NCI-H1436 (cell line): ENCODE results near the gene LCA5.
"Not testable (repeated sequence)": the region's sequence is repeated elsewhere in the genome, so short reads cannot be mapped to it uniquely, and the experiment has no call there.

Source experiments
- DNase-seq: peaks from one replicate; lab custom pipeline; 2025; lab: John Stamatoyannopoulos, UW

Gene LCA5

GRCh38 chr6:79538106-79538971 lies 1.1 kb upstream of the LCA5 start:
- no peak for DNase-seq

DNA sequence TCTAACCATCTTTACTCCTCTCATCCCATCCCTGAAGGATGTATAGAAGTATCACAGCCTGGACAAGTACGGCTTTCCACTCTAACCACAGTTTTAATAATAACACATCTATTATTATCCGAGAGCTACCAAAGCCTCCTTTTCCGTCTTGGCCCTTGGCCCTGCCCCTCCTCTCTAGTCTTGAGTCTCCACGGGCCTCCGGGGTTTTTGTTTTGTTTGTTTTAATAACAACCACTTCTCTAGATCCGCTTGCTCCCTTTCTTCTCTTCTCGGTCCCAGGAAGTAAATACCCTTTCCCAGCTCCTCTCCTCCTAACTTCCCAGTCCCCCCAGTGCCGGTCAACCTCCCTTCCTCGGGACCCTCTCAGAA lies 661 bp downstream of the LCA5 start:
- no peak for DNase-seq

DNA sequence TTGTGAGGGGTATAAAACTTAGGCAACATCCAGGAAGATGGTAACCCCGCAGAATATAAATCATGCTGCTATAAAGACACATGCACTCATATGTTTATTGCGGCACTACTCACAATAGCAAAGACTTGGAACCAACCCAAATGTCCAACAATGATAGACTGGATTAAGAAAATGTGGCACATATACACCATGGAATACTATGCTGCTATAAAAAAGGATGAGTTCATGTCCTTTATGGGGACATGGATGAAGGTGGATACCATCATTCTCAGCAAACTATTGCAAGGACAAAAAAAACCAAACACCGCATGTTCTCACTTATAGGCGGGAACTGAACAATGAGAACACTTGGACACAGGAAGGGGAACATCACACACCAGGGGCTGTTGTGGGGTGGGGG lies 7.7 kb downstream of the LCA5 start:
- not testable (repeated sequence) for DNase-seq

- no peak for DNase-seq
Measured at GRCh38 chr6:79526897-79527296, 10.3 kb downstream of the LCA5 start.

- no peak for DNase-seq
Measured at GRCh38 chr6:79525272-79526100, 11.7 kb downstream of the LCA5 start.

GRCh38 chr6:79524065-79524464 lies 13.2 kb downstream of the LCA5 start:
- DNase-seq: no peak

DNA sequence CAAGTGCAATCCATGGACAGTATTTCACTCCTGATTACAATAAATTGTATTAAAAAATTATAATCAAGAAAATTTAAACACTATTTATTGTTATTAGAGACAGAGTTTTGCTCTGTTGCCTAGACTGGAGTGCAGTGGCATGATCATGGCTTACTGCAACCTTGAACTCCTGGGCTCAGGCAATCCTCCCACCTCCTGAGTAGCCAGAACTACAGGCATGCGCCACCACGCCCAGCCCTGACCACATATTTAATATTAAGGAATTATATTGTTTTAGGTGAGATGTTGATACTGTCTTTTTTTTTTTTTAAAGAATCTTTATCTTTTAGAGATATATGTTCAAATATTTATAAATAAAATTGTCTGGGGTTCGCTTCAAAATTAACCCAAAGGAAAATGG lies 14.6 kb downstream of the LCA5 start:
- DNase-seq: no peak

DNA sequence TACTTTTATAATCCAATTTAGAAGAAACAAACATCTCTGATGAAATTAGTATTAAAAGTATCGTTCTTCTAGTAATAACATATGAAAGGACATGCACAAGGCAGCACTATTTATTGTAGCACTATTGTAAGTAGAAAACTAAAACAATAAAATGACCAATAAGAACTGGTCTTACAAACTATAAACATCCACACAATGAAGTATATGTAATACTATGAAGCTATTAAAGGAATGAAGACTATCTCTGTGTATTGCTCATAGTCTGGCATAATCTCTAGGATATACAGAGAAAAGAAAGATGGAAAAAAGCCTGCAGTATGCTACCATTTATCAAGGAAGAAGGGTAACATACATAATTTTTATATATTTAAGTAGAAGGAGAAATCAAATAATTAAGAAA lies 16.7 kb downstream of the LCA5 start:
- no peak for DNase-seq

- no peak for DNase-seq
Measured at GRCh38 chr6:79518842-79519241, 18.4 kb downstream of the LCA5 start.

DNA sequence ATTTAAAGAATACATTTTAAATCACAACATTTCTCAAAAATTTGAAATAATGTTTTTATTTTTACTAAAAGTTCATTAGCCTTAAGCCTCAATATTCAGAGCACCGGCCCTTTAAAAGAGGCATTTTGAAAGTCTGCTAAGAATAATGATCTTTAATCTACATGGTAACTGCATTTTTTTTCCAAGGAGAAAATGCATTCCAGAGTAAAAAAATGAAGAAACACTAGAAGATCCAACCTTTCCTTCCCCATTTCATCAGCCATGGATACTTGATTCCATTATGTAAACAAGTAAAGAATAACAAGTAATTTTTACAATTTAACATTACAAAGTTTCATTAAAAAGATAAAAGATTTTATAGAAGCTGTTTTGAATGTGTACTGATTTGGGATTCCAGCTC lies 21.8 kb downstream of the LCA5 start:
- DNase-seq: no peak

- DNase-seq: no peak
Measured at GRCh38 chr6:79513111-79513510, 24.1 kb downstream of the LCA5 start.

DNA sequence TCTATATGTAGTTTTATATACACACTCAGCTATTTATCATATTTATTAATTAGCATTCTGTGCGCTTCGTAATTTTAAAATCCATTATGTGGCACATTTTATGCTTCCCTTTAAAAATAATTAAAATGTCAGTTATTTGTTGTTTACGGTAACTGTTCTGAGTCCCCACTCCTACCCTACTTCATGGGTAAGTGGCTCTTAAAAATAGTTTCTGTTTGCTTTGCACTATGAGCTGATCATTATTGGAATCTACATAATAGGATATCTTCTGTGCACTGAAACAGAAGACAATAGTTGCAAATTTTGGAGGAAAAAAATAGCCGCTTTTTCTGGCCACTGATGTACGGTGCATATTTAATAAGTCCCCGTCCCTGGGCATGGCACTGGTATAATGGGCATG lies 25.2 kb downstream of the LCA5 start:
- DNase-seq: no peak

GRCh38 chr6:79510707-79511106 lies 26.5 kb downstream of the LCA5 start:
- DNase-seq: no peak

DNA sequence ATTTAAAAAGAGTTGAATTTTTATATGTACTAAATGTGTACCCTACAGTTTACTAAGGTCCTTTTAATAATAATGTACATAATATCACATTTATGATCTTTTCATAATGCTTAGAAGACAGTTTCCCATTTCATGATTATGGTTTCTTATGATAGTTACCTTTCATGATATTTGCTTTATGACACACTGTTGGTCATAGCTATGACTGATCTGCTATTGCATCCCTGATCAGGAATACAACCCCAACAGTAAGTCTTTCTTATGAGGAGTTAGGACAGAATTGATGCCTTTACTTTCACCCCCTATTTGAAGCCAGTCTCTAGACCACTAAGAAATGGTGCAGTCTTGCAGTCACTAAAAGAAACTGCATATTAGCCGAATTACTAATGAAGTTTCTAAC lies 31.0 kb downstream of the LCA5 start:
- no peak for DNase-seq

DNA sequence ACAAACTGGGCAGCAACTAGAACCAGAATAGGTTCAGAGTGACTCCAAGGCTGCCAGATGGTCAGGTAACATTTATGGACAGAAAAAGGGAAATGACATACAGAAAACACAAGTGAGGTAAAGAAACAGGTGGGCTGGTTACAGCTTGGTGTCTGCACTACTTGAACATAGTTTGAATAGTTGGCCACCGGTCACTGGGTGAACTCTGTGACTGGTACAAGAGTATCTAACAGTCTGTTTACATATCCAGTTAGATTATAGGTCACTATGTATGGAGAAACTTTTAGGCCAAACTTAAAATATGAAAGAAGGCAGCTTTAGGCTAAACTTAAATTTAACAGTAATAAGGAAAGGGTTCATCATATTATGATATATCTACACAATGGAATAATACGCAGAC lies 32.9 kb downstream of the LCA5 start:
- DNase-seq: no peak

DNA sequence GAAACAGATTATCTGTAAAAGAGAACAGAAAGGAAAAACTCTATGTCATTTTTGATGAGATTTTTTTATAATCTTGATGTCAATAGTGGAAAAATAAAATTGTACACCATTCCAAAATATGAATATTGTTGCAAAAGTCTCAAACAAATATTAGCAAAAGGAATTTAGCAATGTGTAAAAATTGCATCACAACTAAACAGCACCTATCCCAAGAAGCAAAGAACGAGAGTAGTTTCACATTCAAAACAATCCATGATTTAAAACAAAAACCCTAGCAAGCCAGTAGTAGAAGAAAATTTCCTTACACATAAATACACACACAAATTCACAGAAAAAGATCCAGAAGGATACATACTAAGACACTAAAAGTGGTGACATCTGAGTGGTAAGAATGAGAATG lies 38.4 kb downstream of the LCA5 start:
- no peak for DNase-seq

- DNase-seq: no peak
Measured at GRCh38 chr6:79495246-79495645, 42.0 kb downstream of the LCA5 start.

- DNase-seq: no peak
Measured at GRCh38 chr6:79494841-79495240, 42.4 kb downstream of the LCA5 start.

DNA sequence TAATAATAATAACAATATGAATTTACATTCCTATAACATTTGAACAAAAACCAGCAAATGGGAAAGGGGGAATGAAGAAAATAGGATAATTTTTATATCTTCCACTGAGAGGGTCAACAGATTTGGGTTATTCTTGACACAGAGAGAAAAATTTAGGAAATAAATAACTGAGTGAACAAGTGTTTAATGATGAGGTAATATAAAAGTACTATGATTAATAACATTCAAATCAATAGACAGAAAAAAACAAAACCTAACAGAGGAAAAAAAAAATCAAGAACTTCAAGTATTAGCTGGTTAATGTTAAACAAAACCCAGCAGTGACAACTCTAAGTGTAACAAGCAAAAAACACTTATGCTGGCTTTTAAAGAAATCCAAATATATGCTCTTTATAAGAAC lies 66.5 kb downstream of the LCA5 start:
- DNase-seq: no peak

GRCh38 chr6:79469376-79470246 lies 67.6 kb downstream of the LCA5 start:
- no peak for DNase-seq

DNA sequence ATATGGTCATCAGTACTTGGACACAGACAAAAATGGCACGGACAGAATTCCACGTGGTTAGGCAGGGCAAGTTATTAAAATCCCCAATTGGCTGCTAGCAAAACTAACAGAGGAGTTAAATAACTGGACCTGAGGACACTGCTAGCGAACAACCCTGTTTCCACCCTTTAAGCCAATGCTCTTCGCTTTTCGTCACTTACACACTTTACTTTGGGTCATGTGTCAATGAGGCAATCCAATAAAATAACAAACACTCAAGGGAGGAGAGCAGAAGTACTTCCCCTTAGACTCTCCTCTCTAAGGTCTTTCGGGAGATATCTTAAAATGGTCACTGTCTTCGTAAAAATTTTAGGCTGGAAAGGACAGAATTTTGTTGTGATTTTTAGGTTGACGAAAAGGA lies 68.6 kb downstream of the LCA5 start:
- no peak for DNase-seq

GRCh38 chr6:79468116-79468515 lies 69.1 kb downstream of the LCA5 start:
- no peak for DNase-seq
